ENCODE data around the gene PALLD.

GRCh38 chr4:168613869-168614268 is 117.0 kb downstream of the PALLD start:
- TF ChIP-seq POLR2A (IDR thresholded peaks at IDR 0.05) (no peak), CTCF (IDR thresholded peaks at IDR 0.05) (no peak)

Data from right lobe of liver (tissue), 4 donors.